K562 (cell line): ENCODE results near the gene DCAKD. TPM values are rescaled to one million over a fixed set of nuclear protein-coding genes. Genes with fewer than 3 reads are reported as not detected.

ENCODE experiments used
- CHD7 ChIP-seq: fragments of 200-600 bp; sonication (generic); IDR thresholded peaks from one replicate; pipeline ENCODE4 v1.6.1; 2012; ENCODE audit warnings: mild to moderate bottlenecking, low read depth, low read length, inconsistent platforms
- ZNF274 ChIP-seq: IDR thresholded peaks from 2 replicates; pipeline ENCODE4 v1.6.1; 2011; ENCODE audit warnings: low read depth, mild to moderate bottlenecking, low read length, moderate library complexity, borderline replicate concordance
- polyA plus RNA-seq, 8 experiments: library from polyadenylated mRNA; depleted of rRNA in 4 of 8; stranded (reverse) in 5 of 8; unstranded in 3 of 8; fragments of >200 nt; fragmentation: Nextera tagmentation in 2 of 8; fragmentation: Illumina TruSeq in 1 of 8; extraction: Ambion mirVana in 2 of 8; extraction: Trizol in 1 of 8; gene quantifications; 2 replicates each; pipeline versions ENCODE4 v1.2.1 to v1.2.3, GENCODE V29; 2011 to 2014; ENCODE audit warnings: inconsistent platforms in 1 of 8, missing spikeins in 1 of 8
- total RNA-seq, 7 experiments: library from RNA; depleted of rRNA in 6 of 7; stranded (reverse); fragments of >200 nt in 6 of 7; fragmentation: Illumina TruSeq in 2 of 7; extraction: Trizol in 2 of 7; gene quantifications; 2 replicates each; pipeline versions ENCODE4 v1.2.1 to v1.2.3, GENCODE V29; 2011 to 2021; ENCODE audit warnings: low replicate concordance in 1 of 7

Gene DCAKD
- total and polyA plus RNA-seq, 9 of the 15 experiments (the other 6 are each of a cell fraction or from before 2014, with no cell fraction given) = 7.9 to 35.5 (median 21.4) TPM

- TF ChIP-seq CHD7 (no peak), ZNF274 (no peak)
Observed at GRCh38 chr17:45067637-45068036, 16.2 kb upstream of the DCAKD start (continued).
